HCT116 (cell line): ENCODE results near the gene CHRNA5. TPM values are rescaled to one million over a fixed set of nuclear protein-coding genes. Genes with fewer than 3 reads are reported as not detected.

ENCODE experiments used
- ATAC-seq: fragments of 200-7000 bp; cut with Tn5 transposase; 2 replicates; pipeline ENCODE4 v1.9.1; 2020; ENCODE audit warnings: mild to moderate bottlenecking, moderate library complexity
- BruUV-seq: library from RNA; stranded (reverse); fragments of 400-500 nt; replicated peaks from 2 replicates; lab custom pipeline; 2021; lab: Mats Ljungman, UMichigan
- CTCF ChIA-PET: fragments of 300-600 bp; sonication (Branson Sonifier 250); formaldehyde crosslinking; loops from one replicate; lab custom pipeline; 2021; ENCODE audit warnings: antibody characterized with exemption; lab: Charles Lee
- POLR2A ChIA-PET: fragments of 300-600, 350-600 bp; sonication (Branson Sonifier 250); formaldehyde crosslinking; loops from one replicate; lab custom pipeline; 2021; ENCODE audit warnings: antibody characterized with exemption; lab: Charles Lee
- RAD21 ChIA-PET, 2 experiments: fragments of 300-600 bp; sonication (Branson Sonifier 250); formaldehyde crosslinking; loops; one replicate each; lab custom pipeline; 2023; ENCODE audit warnings: low total read pairs in 2 of 2; ENCODE audit not compliant: uncharacterized antibody in 2 of 2, unreplicated experiment in 2 of 2, low non-redundant PET in 1 of 2; lab: Charles Lee
- DNase-seq: peaks from one replicate; pipeline ENCODE4 v3.0.0-alpha.2; 2010; ENCODE audit warnings: low read depth, low spot score
- H2AFZ ChIP-seq: fragments of 200-600 bp; shearing (Covaris generic), sonication (generic); 2 replicates; pipeline ENCODE4 v1.6.1; 2017; ENCODE audit warnings: low read depth, mixed run types, mixed read lengths, antibody characterized with exemption, low read length; ENCODE audit not compliant: poor library complexity, severe bottlenecking
- H3K27ac ChIP-seq: 2 replicates; pipeline ENCODE4 v1.5.1; 2012; ENCODE audit warnings: low read depth, low read length
- H3K27me3 ChIP-seq: fragments of 200-600 bp; sonication (generic); 2 replicates; pipeline ENCODE4 v1.6.1; 2016; ENCODE audit warnings: mixed run types, low read length, mixed read lengths; ENCODE audit not compliant: insufficient read depth
- H3K36me3 ChIP-seq, 2 experiments: fragments of 200-500 bp in 1 of 2; fragments of 200-600 bp in 1 of 2; sonication (Bioruptor generic) in 1 of 2; sonication (generic) in 1 of 2; 2 replicates each; pipeline versions ENCODE4 v1.5.1 to v1.6.1; 2014 to 2016; ENCODE audit warnings: low read length in 2 of 2, inconsistent platforms in 1 of 2, mixed read lengths in 1 of 2, mixed run types in 1 of 2; ENCODE audit not compliant: insufficient read depth in 2 of 2, control insufficient read depth in 1 of 2
- H3K4me1 ChIP-seq, 2 experiments: fragments of 200-600 bp in 1 of 2; sonication (generic) in 1 of 2; 2 replicates each; pipeline versions ENCODE4 v1.5.1 to v1.6.1; 2012 to 2017; ENCODE audit warnings: low read length in 2 of 2, inconsistent platforms in 1 of 2, mild to moderate bottlenecking in 1 of 2, mixed read lengths in 1 of 2, mixed run types in 1 of 2, moderate library complexity in 1 of 2; ENCODE audit not compliant: insufficient read depth in 2 of 2, control insufficient read depth in 1 of 2
- H3K4me2 ChIP-seq: fragments of 200-600 bp; sonication (generic); 2 replicates; pipeline ENCODE4 v1.6.1; 2017; ENCODE audit warnings: mixed run types, low read length, mixed read lengths
- H3K4me3 ChIP-seq, 2 experiments: fragments of 200-600 bp in 1 of 2; sonication (generic) in 1 of 2; replicated peaks in 1 of 2; 2 replicates each; pipeline ENCODE4 v1.5.1; 2011 to 2016; ENCODE audit warnings: low read length in 2 of 2, control low read depth in 1 of 2, low read depth in 1 of 2, mild to moderate bottlenecking in 1 of 2, mixed read lengths in 1 of 2, mixed run types in 1 of 2
- H3K79me2 ChIP-seq: fragments of 200-600 bp; sonication (generic); 2 replicates; pipeline ENCODE4 v1.6.1; 2017; ENCODE audit warnings: mild to moderate bottlenecking, mixed run types, low read length, moderate library complexity, mixed read lengths; ENCODE audit not compliant: insufficient read depth
- H3K9ac ChIP-seq: fragments of 200-600 bp; sonication (generic); 2 replicates; pipeline ENCODE4 v1.6.1; 2016; ENCODE audit warnings: low read length, mixed read lengths
- H3K9me2 ChIP-seq: fragments of 200-600 bp; sonication (generic), shearing (Covaris generic); 2 replicates; pipeline ENCODE4 v1.6.1; 2017; ENCODE audit warnings: mixed run types, mild to moderate bottlenecking, moderate library complexity; ENCODE audit not compliant: insufficient read depth
- H3K9me3 ChIP-seq, 2 experiments: fragments of 200-500 bp in 1 of 2; fragments of 200-600 bp in 1 of 2; sonication (Bioruptor generic) in 1 of 2; sonication (generic) in 1 of 2; 2 replicates each; pipeline ENCODE4 v1.6.1; 2014 to 2017; ENCODE audit warnings: low read length in 2 of 2, mixed read lengths in 2 of 2, inconsistent platforms in 1 of 2, low read depth in 1 of 2, mild to moderate bottlenecking in 1 of 2, mixed run types in 1 of 2, moderate library complexity in 1 of 2; ENCODE audit not compliant: control insufficient read depth in 1 of 2, insufficient read depth in 1 of 2
- H4K20me1 ChIP-seq: fragments of 200-600 bp; sonication (generic), shearing (Covaris generic); 2 replicates; pipeline ENCODE4 v1.6.1; 2017; ENCODE audit warnings: mixed run types, mild to moderate bottlenecking, moderate library complexity; ENCODE audit not compliant: insufficient read depth
- CTCF ChIP-seq, 3 experiments: fragments of 200-600 bp in 1 of 3; sonication (generic) in 1 of 3; IDR thresholded peaks in 2 of 3; conservative IDR thresholded peaks in 1 of 3; 2 replicates each; pipeline ENCODE4 v1.5.1; 2012 to 2017; ENCODE audit warnings: low read depth in 2 of 3, low read length in 2 of 3, antibody characterized with exemption in 1 of 3, borderline replicate concordance in 1 of 3, control low read depth in 1 of 3, mild to moderate bottlenecking in 1 of 3, mixed read lengths in 1 of 3, mixed run types in 1 of 3, moderate library complexity in 1 of 3; ENCODE audit not compliant: insufficient read depth in 1 of 3
- EZH2 ChIP-seq: fragments of 200-600 bp; sonication (generic); IDR thresholded peaks from 2 replicates; pipeline ENCODE4 v1.6.1; 2017; ENCODE audit warnings: antibody characterized with exemption, mixed run types
- EZH2phosphoT487 ChIP-seq: fragments of 200-600 bp; IDR thresholded peaks from 2 replicates; pipeline ENCODE4 v1.6.1; 2018; ENCODE audit warnings: antibody characterized with exemption, borderline replicate concordance
- FOSL1 ChIP-seq: IDR thresholded peaks from 2 replicates; pipeline ENCODE4 v1.6.1; 2012; ENCODE audit warnings: low read depth
- MAX ChIP-seq: IDR thresholded peaks from 2 replicates; pipeline ENCODE4 v1.6.1; 2012
- SIN3A ChIP-seq: IDR thresholded peaks from 2 replicates; pipeline ENCODE4 v1.6.1; 2012; ENCODE audit warnings: low read depth
- SP1 ChIP-seq: IDR thresholded peaks from 2 replicates; pipeline ENCODE4 v1.6.1; 2012; ENCODE audit warnings: low read depth
- TCF7L2 ChIP-seq: IDR thresholded peaks from 2 replicates; pipeline ENCODE4 v1.7.0; 2011; ENCODE audit warnings: borderline replicate concordance, inconsistent platforms; ENCODE audit not compliant: insufficient read depth, insufficient read length; ENCODE audit errors: extremely low read depth
- YY1 ChIP-seq: IDR thresholded peaks from 2 replicates; pipeline ENCODE4 v1.6.1; 2011; ENCODE audit warnings: low read length, low read depth, moderate library complexity, mild to moderate bottlenecking; ENCODE audit not compliant: insufficient replicate concordance; ENCODE audit errors: extremely low read depth
- intact Hi-C: fragments of 100-400 bp; cut with micrococcal nuclease; formaldehyde crosslinking; loops from 2 replicates; pipeline ENCODE4 v1.10.0; 2022
- total RNA-seq: library from RNA; stranded (reverse); gene quantifications from one replicate; pipeline ENCODE4 v1.2.1, GENCODE V29; 2021; ENCODE audit not compliant: unreplicated experiment

CHRNA5 gene
- total RNA-seq, 1 experiment from 2014 or later, result 25.2 TPM

- Histone ChIP-seq H3K27me3 (no peaks in the 10 kb centered on the region), H3K4me3 (no peak overlapping the region), H3K4me2 (no peak overlapping the region), H2AFZ (no peak overlapping the region), H3K36me3 (no peaks in the 10 kb centered on the region), H3K4me1 (no peaks in the 10 kb centered on the region), H3K27ac (no peak overlapping the region), H4K20me1 (no peaks in the 10 kb centered on the region), H3K79me2 (no peaks in the 10 kb centered on the region), H3K9me3 (no peaks in the 10 kb centered on the region), H3K9me2 (no peaks in the 10 kb centered on the region), H3K9ac (no peak overlapping the region)
- POLR2A ChIA-PET, result no interaction called here
- DNase-seq, result no peak
- intact Hi-C loops, result no loop called here
- no TSS peak for BruUV-seq
- CTCF ChIA-PET, result interaction anchor here (0.9 to 1.2 kb wide), 2 partner anchors 13 to 116 kb away, joined by 3 read pairs; no protein-coding TSS in a partner anchor
- TF ChIP-seq CTCF (IDR thresholded peaks at IDR 0.05 in 2 of 3, conservative IDR thresholded peaks at IDR 0.05 in 1 of 3; ENCODE audit: borderline replicate concordance in 1 of 3, insufficient read depth in 1 of 3, low read depth in 2 of 3, low read length in 2 of 3), result no peak
- no peak for TF ChIP-seq SIN3A
- no peak for TF ChIP-seq FOSL1
- TF ChIP-seq EZH2, result no peak
- no peak for TF ChIP-seq YY1
- TF ChIP-seq TCF7L2, result no peak
- no peak for TF ChIP-seq MAX
- no peak for TF ChIP-seq SP1
- TF ChIP-seq EZH2phosphoT487, result no peak
- no peak for ATAC-seq
- RAD21 ChIA-PET, result no interaction called here
Observed at GRCh38 chr15:78624651-78625590, 59.6 kb downstream of the CHRNA5 start.
